ENCODE results near the gene CARD10.

The CARD10 gene

GRCh38 chr22:37501610-37502341 lies 17.4 kb downstream of the CARD10 start:
- DNase-seq = peak; percentile 7 to 47

GRCh38 chr22:37500745-37501609 lies 18.2 kb downstream of the CARD10 start:
- no peak for DNase-seq

- DNase-seq = no peak
Measured at GRCh38 chr22:37499789-37500540, 19.2 kb downstream of the CARD10 start.

- no peak for DNase-seq
Measured at GRCh38 chr22:37499027-37499707, 20.0 kb downstream of the CARD10 start.

GRCh38 chr22:37498289-37498909 lies 20.8 kb downstream of the CARD10 start:
- peak in 1 of 2 experiments; percentile 3 for DNase-seq

GRCh38 chr22:37497062-37497599 lies 22.1 kb downstream of the CARD10 start:
- DNase-seq = no peak

DNA sequence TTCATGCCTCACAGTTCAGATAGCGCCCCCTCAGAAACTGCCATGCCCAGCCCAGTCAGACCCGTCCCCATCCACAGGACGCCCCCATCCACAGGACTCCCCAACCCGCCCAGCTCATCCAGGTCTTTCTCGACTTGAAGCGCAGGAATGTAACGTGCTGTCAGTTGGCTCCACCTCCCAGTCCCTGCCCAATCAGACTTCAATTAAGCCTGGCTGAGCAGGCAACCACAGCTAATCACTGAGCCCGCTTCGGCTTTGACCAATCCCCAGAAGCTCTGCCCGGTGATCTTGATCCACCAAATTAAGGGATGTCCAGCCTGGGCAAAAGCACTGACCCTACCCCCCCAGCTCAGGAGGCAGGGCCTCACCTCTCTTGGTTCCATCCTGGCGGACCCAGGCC lies 22.6 kb downstream of the CARD10 start:
- DNase-seq = no peak

- DNase-seq = no peak
Measured at GRCh38 chr22:37493979-37494378, 25.2 kb downstream of the CARD10 start.

DNA sequence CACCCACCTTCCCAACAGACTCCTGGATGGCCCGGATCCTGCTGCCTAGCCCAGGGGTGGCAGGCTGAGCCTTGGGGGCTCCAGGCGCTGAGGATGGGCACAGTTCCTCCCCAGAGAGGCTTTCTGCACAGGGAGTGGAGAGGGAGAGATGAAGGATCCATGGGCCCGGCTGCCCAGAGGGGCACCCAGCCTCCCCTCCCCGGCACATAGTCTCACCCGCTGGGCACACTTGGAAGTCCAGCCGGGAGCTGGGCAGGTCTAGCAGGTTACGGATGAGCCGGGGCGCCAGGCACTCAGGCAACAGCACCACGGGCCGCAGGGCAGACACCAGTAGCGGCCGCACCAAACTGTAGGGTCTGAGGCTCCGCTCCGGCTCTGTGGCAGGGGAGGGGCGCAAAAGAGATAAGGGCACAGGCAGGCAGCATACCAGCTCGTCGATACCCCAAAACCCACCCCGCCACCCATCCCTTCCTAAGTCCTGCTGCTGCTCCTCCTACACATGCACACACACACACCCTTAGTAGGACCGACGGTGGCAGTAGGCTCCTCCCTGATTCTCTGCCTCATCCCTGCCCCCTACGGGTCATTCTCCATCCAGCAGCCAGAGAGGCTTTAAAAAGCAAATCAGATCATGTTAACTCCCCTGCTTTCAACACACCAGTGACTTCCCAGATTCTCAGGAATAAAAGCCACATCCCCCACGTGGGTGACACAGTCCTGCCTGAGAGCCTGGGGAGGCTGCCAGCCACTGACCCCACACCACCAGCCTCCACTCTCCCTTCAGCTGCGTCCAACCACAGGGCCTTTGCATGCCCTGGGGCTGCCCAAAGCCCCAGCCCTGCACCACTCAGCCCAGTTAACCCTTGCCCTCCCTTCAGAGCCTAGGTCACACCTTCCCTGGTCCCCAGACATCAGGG lies 26.5 kb downstream of the CARD10 start:
- DNase-seq = no peak

DNA sequence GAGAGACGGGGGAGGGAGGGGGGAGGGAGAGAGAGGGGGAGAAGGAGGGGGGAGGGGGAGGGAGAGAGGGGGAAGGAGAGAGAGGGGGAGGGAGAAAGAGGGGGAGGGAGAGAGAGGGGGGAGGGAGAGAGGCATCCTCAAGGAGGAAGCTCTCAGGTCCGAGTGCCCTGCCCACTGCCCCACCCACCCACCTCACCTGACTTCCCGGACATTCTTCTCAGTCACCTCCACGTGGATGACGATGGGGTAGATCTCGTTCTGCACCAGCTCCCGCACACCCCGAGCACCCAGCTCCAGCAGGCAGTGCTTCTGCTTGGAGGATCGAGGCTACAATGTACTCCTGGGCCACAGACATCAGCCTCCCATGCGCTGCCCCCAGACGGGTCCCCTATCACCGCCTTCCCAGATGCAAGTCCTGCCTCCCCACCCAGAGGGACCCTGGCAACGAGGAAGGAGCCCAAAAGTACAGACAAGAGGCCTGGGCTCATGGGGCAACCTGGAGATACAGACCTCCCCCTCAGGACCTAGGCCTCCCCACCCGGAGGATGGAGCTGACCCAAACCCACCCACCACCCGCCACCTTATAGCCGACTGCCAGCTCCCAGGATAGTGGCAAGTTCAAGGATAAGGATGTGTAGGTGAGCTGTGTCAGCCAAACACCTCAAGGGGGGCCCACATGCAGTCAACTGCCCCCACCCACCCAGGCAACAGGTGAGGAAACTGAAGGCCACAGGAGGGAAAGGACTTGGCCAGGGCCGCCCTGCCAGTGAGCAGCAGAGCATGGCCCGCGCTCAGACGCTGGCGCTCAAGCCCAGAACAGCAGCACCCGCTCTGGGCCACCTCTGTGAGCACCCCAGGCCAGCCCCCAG lies 27.4 kb downstream of the CARD10 start:
- DNase-seq = no peak

DNA sequence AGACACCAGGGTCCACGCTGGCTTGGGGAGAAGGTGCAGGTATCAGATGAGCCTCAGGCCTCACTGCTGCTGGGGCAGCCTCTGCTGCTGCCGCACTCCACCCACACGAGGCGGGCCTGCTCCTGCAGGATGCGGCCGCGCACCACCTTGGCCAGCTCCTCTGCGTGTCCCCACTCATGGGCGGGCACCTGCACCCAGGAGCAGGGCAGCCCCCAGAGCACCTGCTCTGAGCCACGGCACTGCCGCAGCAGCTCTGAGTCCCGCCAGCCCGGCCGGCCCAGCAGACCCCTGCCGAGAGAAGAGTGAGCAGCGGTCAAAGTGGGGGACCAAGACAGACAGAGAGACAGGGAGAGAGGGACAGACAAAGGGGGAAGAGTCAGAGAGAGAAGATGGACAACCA lies 28.1 kb downstream of the CARD10 start:
- DNase-seq = no peak

DNA sequence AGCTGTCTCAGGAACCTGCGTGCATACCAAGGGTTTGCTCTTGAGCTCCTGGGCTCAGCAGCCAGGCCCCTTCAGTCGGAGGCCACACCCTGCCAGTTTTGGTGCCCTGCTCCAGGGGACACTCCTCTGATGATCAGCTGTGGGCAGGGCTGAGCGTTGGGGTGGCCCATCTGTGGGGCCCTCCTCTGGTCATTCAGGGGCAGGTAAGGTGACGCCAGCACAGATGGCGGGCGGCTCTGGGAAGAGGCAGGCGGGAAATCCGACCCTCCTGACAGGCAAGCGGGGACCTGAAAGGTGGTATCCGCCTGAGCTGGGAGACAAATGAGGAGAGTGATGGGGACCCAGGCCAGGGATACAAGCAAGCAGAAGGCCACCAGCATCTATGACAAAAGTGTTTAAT lies 29.2 kb downstream of the CARD10 start:
- DNase-seq = no peak

DNA sequence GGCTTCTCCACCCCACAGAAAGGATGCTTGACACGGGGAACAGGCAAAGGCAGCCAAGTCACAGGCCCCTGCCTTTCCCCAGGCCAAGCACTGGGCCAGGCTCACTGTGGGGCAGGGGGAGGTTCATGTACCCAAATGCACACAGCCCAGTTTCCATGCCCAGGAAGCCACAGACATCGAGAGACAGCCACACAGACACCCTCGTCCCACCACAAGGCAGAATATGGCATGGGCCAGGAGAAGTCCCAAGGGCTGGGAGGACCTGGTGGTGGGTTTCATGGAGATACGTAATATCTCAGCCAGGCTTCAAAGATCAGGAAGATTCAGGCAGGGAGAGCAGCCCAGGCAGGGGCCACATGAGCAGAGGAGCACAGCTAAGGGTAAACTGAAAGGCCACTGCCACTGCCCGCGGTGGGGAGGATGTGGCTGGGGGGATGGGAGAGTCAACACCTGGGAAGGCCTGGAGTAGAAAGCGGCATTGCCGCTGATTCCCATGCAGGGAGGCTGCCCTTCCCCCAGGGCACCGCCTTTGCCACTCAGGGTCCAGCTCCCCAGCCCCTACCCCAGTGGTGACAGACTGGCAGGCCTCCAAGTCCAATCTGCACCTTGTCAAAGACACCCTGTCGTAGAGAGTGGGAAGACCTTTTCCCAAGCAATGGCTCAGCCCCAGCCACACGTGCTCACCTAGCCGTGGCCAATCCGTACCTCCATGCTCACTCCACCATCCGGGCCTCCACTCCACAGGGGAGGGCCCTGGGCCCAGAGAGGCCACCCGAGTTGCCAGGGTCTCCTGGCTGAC lies 30.7 kb downstream of the CARD10 start:
- no peak for DNase-seq

DNA sequence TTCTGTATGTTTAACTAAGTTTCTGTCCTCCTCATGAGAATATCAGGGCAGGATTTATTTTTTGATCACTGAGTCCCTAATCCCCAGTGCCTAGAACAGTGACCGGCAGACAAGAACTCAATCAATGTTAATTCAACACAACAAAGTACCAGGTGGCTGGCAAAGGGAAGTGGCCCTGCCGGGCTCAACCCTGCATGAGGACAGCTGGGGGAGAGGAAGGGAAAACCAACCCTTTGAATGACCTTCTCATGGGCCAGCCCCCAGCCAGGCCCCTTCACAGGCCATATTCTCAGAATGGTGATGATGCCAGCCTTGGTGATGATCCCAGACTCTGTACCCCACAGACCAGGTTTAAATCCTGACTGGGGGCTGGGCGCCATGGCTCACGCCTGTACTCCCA lies 31.6 kb downstream of the CARD10 start:
- DNase-seq = no peak

- no peak for DNase-seq
Measured at GRCh38 chr22:37487129-37487528, 32.1 kb downstream of the CARD10 start.

DNA sequence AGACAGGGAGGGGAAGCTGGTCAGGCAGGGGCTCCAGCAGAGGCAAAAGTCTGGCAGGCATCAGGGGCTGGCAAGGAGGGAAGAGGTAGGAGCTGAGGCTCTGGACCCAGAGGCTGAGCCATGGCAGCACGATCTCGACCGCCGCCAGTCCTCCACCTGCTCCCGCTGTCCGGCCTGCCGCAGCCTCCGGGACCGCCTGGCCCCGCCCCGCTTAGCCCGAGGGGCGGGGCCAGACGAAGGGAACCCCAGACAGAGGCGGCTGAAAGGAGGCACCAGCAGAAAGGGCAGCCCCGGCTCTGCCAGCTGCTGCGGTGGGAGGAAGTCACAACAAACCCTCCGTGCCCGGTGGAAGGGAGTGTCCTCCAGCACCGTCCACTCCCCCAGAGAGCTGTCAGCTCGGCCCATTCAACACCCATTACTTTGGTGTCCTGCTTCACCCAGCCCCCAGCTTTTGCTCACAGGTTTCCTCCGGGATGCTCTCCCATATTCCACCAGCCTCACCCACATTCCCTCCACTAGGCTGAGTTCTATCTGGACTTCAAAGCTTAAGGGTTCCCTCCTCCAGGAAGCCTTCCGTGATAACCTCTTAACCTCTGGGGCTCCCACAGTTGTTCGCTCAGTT lies 32.9 kb downstream of the CARD10 start, which contains the start of gene MFNG:
Gene MFNG (minus strand): TSS at position 161 of the 622 bp plus-strand sequence. CDS start 207 bp downstream, outside the sequence.
- no peak for DNase-seq

DNA sequence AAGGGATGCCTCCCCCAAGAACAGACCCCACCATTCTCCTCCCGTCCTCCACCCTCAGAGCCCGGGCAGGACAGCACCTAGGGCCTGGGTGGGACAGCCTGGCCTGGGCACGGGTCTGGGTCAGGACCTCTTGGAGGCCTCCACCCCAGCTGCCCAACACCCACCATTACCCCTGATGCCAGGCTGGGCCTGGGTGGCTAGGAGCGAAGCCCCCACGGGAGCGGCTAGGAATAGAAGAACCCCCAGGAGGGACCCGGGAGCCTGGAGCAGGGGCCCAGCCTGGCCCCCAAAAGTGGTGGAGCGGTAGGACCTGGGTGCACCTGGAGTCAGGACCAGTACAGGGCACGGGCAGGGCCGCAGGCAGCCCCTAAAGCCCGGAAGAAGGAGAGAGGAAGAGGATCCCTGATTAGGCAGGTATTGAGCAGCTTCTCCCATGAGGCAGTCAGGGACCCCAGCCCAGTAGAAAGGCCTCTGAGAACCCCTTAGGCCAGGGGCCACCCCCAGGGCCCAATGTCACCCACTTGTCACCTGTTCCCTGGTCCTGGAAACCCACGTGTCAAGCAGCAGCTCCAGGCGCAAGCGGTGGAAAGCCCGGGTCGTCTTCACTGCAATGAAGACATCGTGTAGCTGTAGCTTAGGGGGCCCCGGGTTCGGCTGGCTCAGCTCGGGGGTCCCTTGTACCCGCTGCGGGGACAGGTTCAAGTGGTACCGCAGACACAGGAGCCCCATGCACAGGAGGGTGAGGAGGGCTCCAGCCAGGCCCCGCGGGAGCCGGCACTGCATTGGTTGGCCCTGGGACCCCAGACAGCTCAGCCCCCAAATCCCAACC lies 33.6 kb downstream of the CARD10 start:
- DNase-seq = no peak
